ENCODE data around the gene SPAG17.

SPAG17 gene

GRCh38 chr1:118110580-118110979 is 74.4 kb downstream of the SPAG17 start:
- Histone ChIP-seq H3K4me2 (ENCODE audit: low read length) (no peak overlapping the region), H3K27ac (ENCODE audit: low read length) (no peak overlapping the region), H3K36me3 (replicated peaks; ENCODE audit: low read depth, low read length) (no peaks in the 10 kb centered on the region), H3K9me3 (ENCODE audit: insufficient read depth, low read length) (no peaks in the 10 kb centered on the region), H3K4me1 (ENCODE audit: low read length) (no peaks in the 10 kb centered on the region), H3K27me3 (ENCODE audit: low read depth, low read length) (peaks cover 4% of the 10 kb centered on the region; the same call in 1 of the 2 replicates), H3K9ac (ENCODE audit: low read length) (no peak overlapping the region), H2AFZ (ENCODE audit: low read depth, low read length) (no peak overlapping the region), H3K4me3 (ENCODE audit: low read length) (no peak overlapping the region), H4K20me1 (ENCODE audit: insufficient read depth, low read length) (no peaks in the 10 kb centered on the region), H3K79me2 (ENCODE audit: low read length) (no peaks in the 10 kb centered on the region)
- no peak for TF ChIP-seq EZH2phosphoT487 (IDR thresholded peaks at IDR 0.05; ENCODE audit: low read depth)
- TF ChIP-seq, protein P1, sequence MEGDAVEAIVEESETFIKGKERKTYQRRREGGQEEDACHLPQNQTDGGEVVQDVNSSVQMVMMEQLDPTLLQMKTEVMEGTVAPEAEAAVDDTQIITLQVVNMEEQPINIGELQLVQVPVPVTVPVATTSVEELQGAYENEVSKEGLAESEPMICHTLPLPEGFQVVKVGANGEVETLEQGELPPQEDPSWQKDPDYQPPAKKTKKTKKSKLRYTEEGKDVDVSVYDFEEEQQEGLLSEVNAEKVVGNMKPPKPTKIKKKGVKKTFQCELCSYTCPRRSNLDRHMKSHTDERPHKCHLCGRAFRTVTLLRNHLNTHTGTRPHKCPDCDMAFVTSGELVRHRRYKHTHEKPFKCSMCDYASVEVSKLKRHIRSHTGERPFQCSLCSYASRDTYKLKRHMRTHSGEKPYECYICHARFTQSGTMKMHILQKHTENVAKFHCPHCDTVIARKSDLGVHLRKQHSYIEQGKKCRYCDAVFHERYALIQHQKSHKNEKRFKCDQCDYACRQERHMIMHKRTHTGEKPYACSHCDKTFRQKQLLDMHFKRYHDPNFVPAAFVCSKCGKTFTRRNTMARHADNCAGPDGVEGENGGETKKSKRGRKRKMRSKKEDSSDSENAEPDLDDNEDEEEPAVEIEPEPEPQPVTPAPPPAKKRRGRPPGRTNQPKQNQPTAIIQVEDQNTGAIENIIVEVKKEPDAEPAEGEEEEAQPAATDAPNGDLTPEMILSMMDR (IDR thresholded peaks at IDR 0.05; ENCODE audit: low read depth, low read length): no peak

GRCh38 chr1:118104951-118105350 is 80.1 kb downstream of the SPAG17 start:
- H3K27ac ChIP-seq (ENCODE audit: low read length): no peak overlapping the region
- H3K79me2 ChIP-seq (ENCODE audit: low read length): no peaks in the 10 kb centered on the region
- TF ChIP-seq EZH2phosphoT487 (IDR thresholded peaks at IDR 0.05; ENCODE audit: low read depth): no peak
- TF ChIP-seq, protein P1 (IDR thresholded peaks at IDR 0.05; ENCODE audit: low read depth, low read length): no peak
- no peaks in the 10 kb centered on the region for H4K20me1 ChIP-seq (ENCODE audit: insufficient read depth, low read length)
- no peaks in the 10 kb centered on the region for H3K4me1 ChIP-seq (ENCODE audit: low read length)
- no peak overlapping the region for H3K4me2 ChIP-seq (ENCODE audit: low read length)
- no peak overlapping the region for H2AFZ ChIP-seq (ENCODE audit: low read depth, low read length)
- H3K4me3 ChIP-seq (ENCODE audit: low read length): no peak overlapping the region
- H3K9me3 ChIP-seq (ENCODE audit: insufficient read depth, low read length): no peaks in the 10 kb centered on the region
- H3K27me3 ChIP-seq (ENCODE audit: low read depth, low read length): no peaks in the 10 kb centered on the region
- H3K9ac ChIP-seq (ENCODE audit: low read length): no peak overlapping the region
- no peaks in the 10 kb centered on the region for H3K36me3 ChIP-seq (replicated peaks; ENCODE audit: low read depth, low read length)

- no peaks in the 10 kb centered on the region for H3K9me3 ChIP-seq (ENCODE audit: insufficient read depth, low read length)
Measured at GRCh38 chr1:118102445-118102844, 82.6 kb downstream of the SPAG17 start.

DNA sequence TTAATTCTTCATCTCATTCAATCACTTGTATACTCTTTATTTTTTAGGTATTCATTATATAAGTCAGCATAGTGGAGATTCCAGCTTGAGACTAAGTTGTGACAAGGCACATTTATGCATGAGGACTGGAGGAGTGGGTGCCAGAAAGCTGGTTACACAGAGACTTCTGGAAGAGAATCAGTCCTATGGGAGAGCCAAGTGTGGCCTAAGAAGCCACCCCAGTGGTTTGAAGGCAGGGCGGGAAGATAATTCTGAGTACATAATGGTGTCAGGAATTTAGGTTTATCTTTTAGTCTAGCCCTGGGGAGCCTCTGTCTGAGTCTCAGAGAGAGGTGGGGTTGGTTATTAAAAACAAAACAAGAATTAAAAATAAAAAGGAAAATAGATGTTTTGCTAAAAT is 83.0 kb downstream of the SPAG17 start:
- Histone ChIP-seq H3K36me3 (replicated peaks; ENCODE audit: low read depth, low read length) (no peaks in the 10 kb centered on the region), H3K4me1 (ENCODE audit: low read length) (no peaks in the 10 kb centered on the region), H3K79me2 (ENCODE audit: low read length) (no peaks in the 10 kb centered on the region), H3K27ac (ENCODE audit: low read length) (no peak overlapping the region), H3K4me3 (ENCODE audit: low read length) (no peak overlapping the region), H2AFZ (ENCODE audit: low read depth, low read length) (no peak overlapping the region), H3K9me3 (ENCODE audit: insufficient read depth, low read length) (no peaks in the 10 kb centered on the region), H3K9ac (ENCODE audit: low read length) (no peak overlapping the region), H4K20me1 (ENCODE audit: insufficient read depth, low read length) (no peaks in the 10 kb centered on the region), H3K27me3 (ENCODE audit: low read depth, low read length) (no peaks in the 10 kb centered on the region), H3K4me2 (ENCODE audit: low read length) (no peak overlapping the region)
- TF ChIP-seq, protein P1 (IDR thresholded peaks at IDR 0.05; ENCODE audit: low read depth, low read length): no peak
- no peak for TF ChIP-seq EZH2phosphoT487 (IDR thresholded peaks at IDR 0.05; ENCODE audit: low read depth)

More at GRCh38 chr1:118102445-118102844, 82.6 kb downstream of the SPAG17 start:
- no peak overlapping the region for H3K9ac ChIP-seq (ENCODE audit: low read length)
- no peaks in the 10 kb centered on the region for H4K20me1 ChIP-seq (ENCODE audit: insufficient read depth, low read length)
- H3K4me1 ChIP-seq (ENCODE audit: low read length): no peaks in the 10 kb centered on the region
- no peak overlapping the region for H2AFZ ChIP-seq (ENCODE audit: low read depth, low read length)
- H3K27ac ChIP-seq (ENCODE audit: low read length): no peak overlapping the region
- no peak overlapping the region for H3K4me3 ChIP-seq (ENCODE audit: low read length)
- no peak for TF ChIP-seq EZH2phosphoT487 (IDR thresholded peaks at IDR 0.05; ENCODE audit: low read depth)
- TF ChIP-seq, protein P1 (IDR thresholded peaks at IDR 0.05; ENCODE audit: low read depth, low read length): no peak
- H3K79me2 ChIP-seq (ENCODE audit: low read length): no peaks in the 10 kb centered on the region
- H3K27me3 ChIP-seq (ENCODE audit: low read depth, low read length): no peaks in the 10 kb centered on the region
- no peaks in the 10 kb centered on the region for H3K36me3 ChIP-seq (replicated peaks; ENCODE audit: low read depth, low read length)
- no peak overlapping the region for H3K4me2 ChIP-seq (ENCODE audit: low read length)

All from OCI-LY3 (cell line).